Astrocyte of the cerebellum (primary cell): ENCODE results near the gene MEG3.

Experiments used
- DNase-seq: peaks from one replicate; pipeline ENCODE4 v3.0.0-alpha.2; 2011; ENCODE audit warnings: low read depth
- H3K4me3 ChIP-seq: 2 replicates; pipeline ENCODE4 v1.5.1; 2011; ENCODE audit warnings: mild to moderate bottlenecking, low read depth, low read length, moderate library complexity
- CTCF ChIP-seq: IDR thresholded peaks from 2 replicates; pipeline ENCODE4 v1.5.1; 2012; ENCODE audit warnings: low read length, low read depth, moderate library complexity, mild to moderate bottlenecking; ENCODE audit errors: missing control alignments
- in situ Hi-C: cut with HindIII; loops from 2 replicates; pipeline ENCODE4 v1.10.0; 2017; ENCODE audit warnings: low sequenced_read_pairs

The MEG3 gene

GRCh38 chr14:100779691-100780080 is 46.2 kb upstream of the MEG3 start:
- H3K4me3 ChIP-seq, result no peak overlapping the region
- in situ Hi-C loops, result no loop called here
- TF ChIP-seq CTCF, result no peak
- no peak for DNase-seq

- in situ Hi-C loops, result no loop called here
- H3K4me3 ChIP-seq, result no peak overlapping the region
- DNase-seq, result no peak
- TF ChIP-seq CTCF, result no peak
Measured at GRCh38 chr14:100780246-100780645, 45.7 kb upstream of the MEG3 start.

GRCh38 chr14:100780646-100781355 is 45.1 kb upstream of the MEG3 start:
- in situ Hi-C loops, result no loop called here
- no peak overlapping the region for H3K4me3 ChIP-seq
- DNase-seq, result no peak
- TF ChIP-seq CTCF, result no peak

GRCh38 chr14:100781952-100782351 is 44.0 kb upstream of the MEG3 start:
- in situ Hi-C loops, result no loop called here
- H3K4me3 ChIP-seq, result no peak overlapping the region
- TF ChIP-seq CTCF, result no peak

GRCh38 chr14:100782516-100783320 is 43.2 kb upstream of the MEG3 start:
- no peak for TF ChIP-seq CTCF
- no peak overlapping the region for H3K4me3 ChIP-seq
- no peak for DNase-seq
- in situ Hi-C loops, result no loop called here

More at GRCh38 chr14:100781952-100782351, 44.0 kb upstream of the MEG3 start:
- DNase-seq, result no peak

GRCh38 chr14:100783630-100784370 is 42.1 kb upstream of the MEG3 start:
- in situ Hi-C loops, result no loop called here
- no peak for TF ChIP-seq CTCF
- DNase-seq, result no peak

More at GRCh38 chr14:100783630-100784370, 42.1 kb upstream of the MEG3 start:
- H3K4me3 ChIP-seq, result no peak overlapping the region
